Sigmoid colon (tissue), 7 donors: ENCODE measurements around the gene ATOSB. TPM values are rescaled to one million over a fixed set of nuclear protein-coding genes. Genes with fewer than 3 reads are reported as not detected.
A peak's percentile ranks its signal among the peaks of the same experiment; 100 is the strongest.

ENCODE experiments used
- DNase-seq: peaks from one replicate; pipeline ENCODE4 v3.0.0-alpha.2; 2019
- H3K27ac ChIP-seq, 4 donors: fragments of 200-600 bp; sonication (generic); one replicate each; pipeline ENCODE4 v1.5.1; 2016 to 2019; ENCODE audit warnings: mild to moderate bottlenecking in 1 of 4
- H3K27me3 ChIP-seq, 3 donors: fragments of 200-600 bp; sonication (generic); one replicate each; pipeline ENCODE4 v1.5.1; 2019; ENCODE audit warnings: mild to moderate bottlenecking in 1 of 3
- H3K36me3 ChIP-seq, 4 donors: fragments of 200-600 bp; sonication (generic); one replicate each; pipeline ENCODE4 v1.5.1; 2016 to 2019
- H3K4me1 ChIP-seq, 4 donors: fragments of 200-600 bp; sonication (generic); one replicate each; pipeline ENCODE4 v1.5.1; 2017 to 2019
- H3K4me3 ChIP-seq, 4 donors: fragments of 200-600 bp; sonication (generic); one replicate each; pipeline ENCODE4 v1.5.1; 2017 to 2019; ENCODE audit warnings: mild to moderate bottlenecking in 2 of 4, moderate library complexity in 1 of 4
- H3K9me3 ChIP-seq, 4 donors: fragments of 200-600 bp in 3 of 4; sonication (generic) in 3 of 4; one replicate each; pipeline versions ENCODE4 v1.5.1 to v1.6.1; 2013 to 2019
- CTCF ChIP-seq, 4 experiments: fragments of 450-650 bp in 3 of 4; fragments of 200-600 bp in 1 of 4; IDR thresholded peaks; one replicate each; pipeline ENCODE4 v1.5.1; 2016 to 2019; ENCODE audit warnings: antibody characterized with exemption in 4 of 4, mild to moderate bottlenecking in 3 of 4, moderate library complexity in 2 of 4
- EP300 ChIP-seq, 4 donors: sonication (generic); formaldehyde crosslinking; IDR thresholded peaks; one replicate each; pipeline ENCODE4 v1.6.1; 2017; ENCODE audit warnings: antibody characterized with exemption in 4 of 4
- POLR2A ChIP-seq, 2 donors: fragments of 450-650 bp; IDR thresholded peaks; one replicate each; pipeline ENCODE4 v1.6.1; 2016; ENCODE audit warnings: antibody characterized with exemption in 2 of 2, mild to moderate bottlenecking in 2 of 2, moderate library complexity in 2 of 2
- POLR2AphosphoS5 ChIP-seq, 4 donors: sonication (generic); formaldehyde crosslinking; IDR thresholded peaks; one replicate each; pipeline ENCODE4 v1.6.1; 2017; ENCODE audit warnings: antibody characterized with exemption in 4 of 4
- WGBS, 2 donors: extraction: QIAGEN DNeasy Blood & Tissue Kit; methylation state at CpG; one replicate each; pipeline ENCODE4 v1.1.7; 2013; 5-methylcytosine and 5-hydroxymethylcytosine counted together
- intact Hi-C: fragments of 100-400 bp; cut with DNase I; formaldehyde crosslinking; loops from one replicate; pipeline ENCODE4 v1.15.1; 2023
- polyA plus RNA-seq, 3 donors: library from polyadenylated mRNA; stranded (reverse); fragments of 200-250 nt; gene quantifications; one replicate each; pipeline ENCODE4 v1.2.3, GENCODE V29; 2013
- total RNA-seq, 4 donors: library from RNA; depleted of rRNA; stranded (reverse); fragments of >200 nt; gene quantifications; one replicate each; pipeline ENCODE4 v1.1.0, GENCODE V29; 2016
- donor health status: healthy with polysubstance abuse.
- donor health status: Bipolar disorder and iron deficiency.
- donor health status: healthy.

ATOSB gene
- total and polyA plus RNA-seq, 7 donors: 10.5 to 27.3 (median 19.4) TPM

GRCh38 chr9:35072461-35073278 lies 43.0 kb downstream of the ATOSB start, which contains the start of gene VCP:
TSS of gene VCP (minus strand) at chr9:35072625. CDS start at chr9:35072353, 272 bp downstream.
- intact Hi-C loops: loop anchor here (5.0 kb wide), 2 partner anchors 40 to 85 kb away; partner anchors contain the start of gene DNAJB5
- Histone ChIP-seq H3K9me3 (no peaks in the 10 kb centered on the region), H3K4me1 (peaks cover 0 to 44% (median 32%) of the 10 kb centered on the region in 4 donors), H3K27ac (peak within 1 kb of the TSS; percentile 99 to 100 (median 100)), H3K36me3 (peaks cover under 1 to 5% (median 2%) of the 10 kb centered on the region in 4 donors), H3K4me3 (peak within 1 kb of the TSS; percentile 80 to 100 (median 90)), H3K27me3 (no peaks in the 10 kb centered on the region)
- WGBS, 2 donors: 5 to 6% methylated on average over 54 of the region's 54 CpGs
- DNase-seq: peak; percentile 99
- TF ChIP-seq POLR2A (IDR thresholded peaks at IDR 0.05): peak; percentile 83 to 86
- no peak for TF ChIP-seq EP300 (IDR thresholded peaks at IDR 0.05)
- peak; percentile 96 to 98 (median 98) for TF ChIP-seq POLR2AphosphoS5 (IDR thresholded peaks at IDR 0.05)
- TF ChIP-seq CTCF (IDR thresholded peaks at IDR 0.05): no peak

- Histone ChIP-seq H3K36me3 (peaks cover 7 to 12% (median 9%) of the 10 kb centered on the region in 4 donors), H3K4me1 (peaks cover 0 to 47% (median 33%) of the 10 kb centered on the region in 4 donors), H3K4me3 (peak overlapping the region; percentile 80 to 100 (median 90)), H3K27me3 (no peaks in the 10 kb centered on the region), H3K9me3 (no peaks in the 10 kb centered on the region), H3K27ac (peak overlapping the region; percentile 99 to 100 (median 100))
- WGBS, 2 donors: 0 to 1% methylated on average over 79 of the region's 79 CpGs
- intact Hi-C loops: loop anchor here (5.0 kb wide), 2 partner anchors 40 to 85 kb away; partner anchors contain the start of gene DNAJB5
- TF ChIP-seq EP300 (IDR thresholded peaks at IDR 0.05) (no peak), CTCF (IDR thresholded peaks at IDR 0.05) (no peak), POLR2A (IDR thresholded peaks at IDR 0.05) (peak in 1 of 2 donors; percentile 11), POLR2AphosphoS5 (IDR thresholded peaks at IDR 0.05) (peak; percentile 3 to 74 (median 14))
- DNase-seq: peak; percentile 94
Measured at GRCh38 chr9:35071814-35072460, 43.7 kb downstream of the ATOSB start.

GRCh38 chr9:35070823-35071813 lies 44.5 kb downstream of the ATOSB start:
- TF ChIP-seq POLR2AphosphoS5 (IDR thresholded peaks at IDR 0.05) (no peak), POLR2A (IDR thresholded peaks at IDR 0.05) (no peak), EP300 (IDR thresholded peaks at IDR 0.05) (no peak), CTCF (IDR thresholded peaks at IDR 0.05) (no peak)
- DNase-seq: no peak
- no peaks in the 10 kb centered on the region for H3K9me3 ChIP-seq
- intact Hi-C loops: loop anchor here (5.0 kb wide), 2 partner anchors 41 to 84 kb away; partner anchors contain the start of gene DNAJB5
- H3K36me3 ChIP-seq: peaks cover 14 to 20% (median 17%) of the 10 kb centered on the region in 4 donors
- peak overlapping the region; percentile 99 to 100 (median 100) for H3K27ac ChIP-seq
- peak overlapping the region; percentile 80 to 100 (median 90) for H3K4me3 ChIP-seq
- peaks cover 0 to 47% (median 33%) of the 10 kb centered on the region in 4 donors for H3K4me1 ChIP-seq
- WGBS, 2 donors: 1 to 2% methylated on average over 20 of the region's 20 CpGs
- no peaks in the 10 kb centered on the region for H3K27me3 ChIP-seq

GRCh38 chr9:35069020-35069419 lies 46.6 kb downstream of the ATOSB start:
- peak overlapping the region in 3 of 4 donors; percentile 12 to 100 (median 99) for H3K27ac ChIP-seq
- WGBS, 2 donors: 78 to 84% methylated on average over 4 of the region's 4 CpGs
- no peak overlapping the region for H3K4me3 ChIP-seq

More at GRCh38 chr9:35069020-35069419, 46.6 kb downstream of the ATOSB start:
- Histone ChIP-seq H3K4me1 (peaks cover 0 to 47% (median 33%) of the 10 kb centered on the region in 4 donors), H3K9me3 (no peaks in the 10 kb centered on the region), H3K36me3 (peaks cover 35 to 41% (median 38%) of the 10 kb centered on the region in 4 donors), H3K27me3 (no peaks in the 10 kb centered on the region)
- intact Hi-C loops: no loop called here
- TF ChIP-seq POLR2AphosphoS5 (IDR thresholded peaks at IDR 0.05) (no peak), EP300 (IDR thresholded peaks at IDR 0.05) (no peak), POLR2A (IDR thresholded peaks at IDR 0.05) (no peak), CTCF (IDR thresholded peaks at IDR 0.05) (no peak)
- DNase-seq: no peak
